Measurements from ENCODE around the gene LINC00632.
"Not testable (repeated sequence)": the region's sequence is repeated elsewhere in the genome, so short reads cannot be mapped to it uniquely, and the experiment has no call there.

Gene LINC00632

DNA sequence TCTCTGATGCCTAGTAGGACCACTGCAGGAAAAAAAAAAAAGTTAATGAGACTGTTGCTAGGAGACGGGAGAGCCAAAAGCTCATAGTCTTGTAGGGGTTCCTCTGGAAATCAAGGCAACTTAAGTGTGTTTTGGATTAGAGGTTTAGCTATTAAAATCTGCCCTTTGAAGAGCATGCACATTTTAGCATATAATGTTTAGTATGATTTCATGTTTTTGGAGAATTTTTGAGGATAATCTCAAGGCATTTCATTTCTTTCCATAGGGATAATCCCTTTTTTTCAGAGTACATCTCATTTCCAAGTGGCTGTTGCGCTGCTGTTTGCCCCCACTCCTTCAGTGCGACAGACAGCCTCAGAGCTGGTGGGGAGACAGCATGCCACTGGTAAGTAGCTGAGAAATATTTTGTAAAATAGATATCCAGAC is at the start of gene LINC00632:
Gene LINC00632 (plus strand): TSS at position 339 of the 426 bp plus-strand sequence.
- no peak for DNase-seq (ENCODE audit: low read depth in 3 of 3)

- DNase-seq (ENCODE audit: low read depth in 3 of 3) = no peak
Measured at GRCh38 chrX:140661643-140662042, 47.9 kb upstream of the LINC00632 start.

GRCh38 chrX:140664939-140665338 is 44.6 kb upstream of the LINC00632 start:
- DNase-seq (ENCODE audit: low read depth in 3 of 3) = no peak

- DNase-seq (ENCODE audit: low read depth in 3 of 3) = no peak
Measured at GRCh38 chrX:140672840-140673731, 36.5 kb upstream of the LINC00632 start.

GRCh38 chrX:140687706-140688105 is 21.9 kb upstream of the LINC00632 start:
- DNase-seq (ENCODE audit: low read depth in 3 of 3) = no peak

GRCh38 chrX:140691596-140691995 is 18.0 kb upstream of the LINC00632 start:
- DNase-seq (ENCODE audit: low read depth in 3 of 3) = not testable (repeated sequence)

DNA sequence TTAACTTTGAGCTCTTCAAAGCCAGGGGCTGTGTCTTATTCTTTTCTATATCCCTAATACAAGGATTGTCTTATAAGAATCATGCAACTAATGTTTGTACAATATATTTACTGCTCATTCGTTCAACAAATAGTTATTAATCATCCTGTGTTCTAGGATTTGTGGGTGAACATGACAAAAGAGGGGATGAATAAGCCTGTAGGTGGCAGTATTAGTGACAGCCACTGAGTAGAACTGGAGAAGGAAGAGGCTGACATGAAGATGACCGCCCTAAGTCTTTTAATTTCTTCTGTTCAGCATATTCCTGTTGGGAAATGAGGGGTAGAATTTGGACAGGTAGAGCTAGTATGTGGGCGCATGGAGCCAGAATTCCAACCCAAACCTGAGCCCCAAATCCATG is 11.9 kb upstream of the LINC00632 start:
- DNase-seq (ENCODE audit: low read depth in 3 of 3) = no peak

DNA sequence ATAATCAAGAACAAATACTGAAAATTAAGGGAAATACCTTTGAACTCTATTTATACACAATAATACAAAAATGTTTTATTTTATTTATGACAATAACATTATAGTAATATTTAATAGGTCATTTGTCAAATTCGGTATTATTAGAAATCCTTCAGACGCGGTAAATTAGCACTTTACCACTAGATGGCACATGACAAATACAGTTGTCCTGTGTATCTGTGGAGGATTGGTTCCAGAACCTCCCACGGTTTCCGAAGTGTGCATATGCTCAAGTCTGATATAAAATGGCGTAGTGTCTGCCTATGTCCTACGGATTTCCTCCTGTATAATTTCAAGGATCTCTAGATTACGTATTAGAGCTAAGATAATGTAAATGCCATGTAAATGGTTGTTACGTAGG is 8.1 kb upstream of the LINC00632 start:
- DNase-seq (ENCODE audit: low read depth in 3 of 3) = no peak

DNA sequence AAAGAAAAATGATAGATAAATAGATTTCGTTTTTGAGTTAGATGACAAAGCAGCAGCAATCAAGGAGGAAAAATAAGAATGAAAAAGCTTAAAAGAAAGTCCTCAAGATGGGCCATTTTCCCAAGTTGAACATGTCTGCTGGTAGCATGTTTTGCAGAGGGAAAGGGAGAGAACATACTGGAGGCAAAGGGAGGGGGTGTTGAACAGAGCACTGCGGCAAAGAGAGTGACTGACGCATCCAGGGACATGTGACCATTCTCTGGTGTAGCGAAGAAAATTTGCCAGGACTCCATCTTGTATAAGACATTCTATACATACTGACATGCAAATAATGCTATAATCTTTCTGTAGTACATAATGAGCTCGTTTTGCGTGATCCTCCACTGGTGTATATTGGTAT is 1.2 kb downstream of the LINC00632 start:
- DNase-seq (ENCODE audit: low read depth in 3 of 3) = no peak

- no peak for DNase-seq (ENCODE audit: low read depth in 3 of 3)
Measured at GRCh38 chrX:140711894-140712293, 2.3 kb downstream of the LINC00632 start.

DNA sequence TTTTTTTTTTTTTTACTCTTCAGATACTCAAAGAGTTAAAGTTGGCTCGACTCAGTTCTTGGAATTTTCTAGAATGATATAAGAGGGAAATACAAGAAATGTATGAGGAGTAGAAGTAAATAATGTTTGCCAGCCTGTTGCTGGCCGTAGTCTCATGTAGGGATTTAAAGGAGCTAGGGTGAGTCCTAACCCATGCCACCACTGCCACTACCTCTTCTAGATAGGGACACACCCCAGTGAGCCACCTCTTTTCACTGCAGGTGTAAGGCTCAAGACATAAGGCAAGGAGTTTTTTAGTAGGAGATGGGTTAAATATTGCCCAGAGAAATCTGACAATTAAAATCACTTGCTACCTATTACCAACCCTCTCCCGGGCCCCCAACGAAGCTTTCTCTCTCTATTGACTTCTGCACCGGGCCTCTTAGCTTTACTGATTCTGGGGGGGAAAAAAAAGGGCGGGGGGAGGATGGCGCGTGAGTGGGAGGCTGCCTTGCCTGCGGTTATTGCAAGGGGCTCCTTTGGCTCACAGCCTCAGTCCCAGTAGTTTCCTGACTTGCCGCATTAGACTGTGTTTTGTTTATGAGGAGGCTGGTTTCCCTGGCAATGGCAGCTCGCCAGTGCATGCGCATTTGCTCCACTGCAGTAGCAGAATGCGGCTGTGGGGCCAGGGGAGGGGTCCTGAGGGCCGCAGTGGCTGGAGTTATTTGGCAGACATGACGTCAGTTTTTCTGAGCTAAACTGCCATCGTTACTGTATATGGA is 3.0 kb downstream of the LINC00632 start:
- DNase-seq (ENCODE audit: low read depth in 3 of 3) = no peak

- no peak for DNase-seq (ENCODE audit: low read depth in 3 of 3)
Measured at GRCh38 chrX:140713174-140713539, 3.6 kb downstream of the LINC00632 start.

DNA sequence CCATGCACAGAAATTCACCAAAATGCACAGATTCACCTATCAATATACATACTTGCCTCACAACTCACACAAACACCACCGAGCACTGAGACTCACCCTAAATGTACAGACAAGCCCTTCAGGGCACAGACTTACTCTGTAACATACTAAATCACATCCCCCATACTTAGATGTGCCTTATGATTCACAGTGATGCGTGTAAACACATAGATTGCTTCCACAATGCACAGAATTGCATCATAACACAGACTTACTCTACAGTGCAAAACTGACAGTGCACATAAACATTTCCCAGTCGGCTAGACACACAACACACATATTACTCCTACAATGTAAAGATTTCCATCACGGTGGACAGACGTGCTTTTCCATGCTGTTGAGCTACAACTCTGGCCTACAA is 6.2 kb downstream of the LINC00632 start:
- no peak for DNase-seq (ENCODE audit: low read depth in 3 of 3)

- DNase-seq (ENCODE audit: low read depth in 3 of 3) = no peak
Measured at GRCh38 chrX:140723121-140723715, 13.7 kb downstream of the LINC00632 start.

DNA sequence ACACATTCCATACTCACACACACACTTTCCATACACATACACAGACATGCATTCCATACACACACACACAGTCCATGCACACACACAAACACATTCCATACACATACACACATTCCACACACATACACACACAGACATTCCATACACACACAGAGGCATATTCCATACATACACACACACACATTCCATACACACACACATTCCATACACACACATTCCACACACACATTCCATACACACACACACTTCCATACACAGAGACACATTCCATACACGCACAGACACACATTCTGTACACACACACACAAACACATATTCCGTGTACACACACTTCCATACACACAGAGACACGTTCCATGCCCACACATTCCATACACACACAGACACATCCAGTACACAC is 14.8 kb downstream of the LINC00632 start:
- DNase-seq (ENCODE audit: low read depth in 3 of 3) = no peak

DNA sequence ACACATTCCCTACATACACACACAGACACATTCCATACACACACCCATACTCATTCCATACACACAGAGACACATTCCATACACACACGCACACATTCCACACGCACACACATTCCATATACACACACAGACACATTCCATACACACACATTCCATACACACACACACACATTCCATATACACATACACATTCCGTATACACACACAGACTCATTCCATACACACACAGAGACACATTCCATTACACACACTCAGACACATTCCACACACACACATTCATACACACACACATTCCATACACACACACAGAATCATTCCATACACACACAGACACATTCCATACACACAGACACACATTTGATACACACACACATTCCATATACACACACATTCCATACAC is 15.2 kb downstream of the LINC00632 start:
- no peak for DNase-seq (ENCODE audit: low read depth in 3 of 3)

DNA sequence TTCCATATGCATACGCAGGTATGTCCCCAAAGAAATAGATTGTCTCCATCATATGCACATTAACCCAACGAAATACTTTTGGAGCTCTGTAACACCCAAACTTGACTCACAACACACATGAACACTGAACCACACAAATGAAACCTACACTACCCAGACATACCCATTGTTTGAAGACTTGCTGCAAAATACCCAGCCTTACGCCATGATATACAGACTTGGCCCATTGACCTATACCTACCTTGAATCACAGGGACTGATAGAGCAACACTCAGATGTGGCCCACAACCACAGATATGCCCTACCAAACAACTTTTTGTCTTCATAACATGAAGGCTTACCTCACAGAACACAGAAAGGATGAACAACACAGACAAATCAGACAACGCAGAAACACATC is 15.9 kb downstream of the LINC00632 start:
- no peak for DNase-seq (ENCODE audit: low read depth in 3 of 3)

GRCh38 chrX:140733766-140734342 is 24.3 kb downstream of the LINC00632 start:
- no peak for DNase-seq (ENCODE audit: low read depth in 3 of 3)

DNA sequence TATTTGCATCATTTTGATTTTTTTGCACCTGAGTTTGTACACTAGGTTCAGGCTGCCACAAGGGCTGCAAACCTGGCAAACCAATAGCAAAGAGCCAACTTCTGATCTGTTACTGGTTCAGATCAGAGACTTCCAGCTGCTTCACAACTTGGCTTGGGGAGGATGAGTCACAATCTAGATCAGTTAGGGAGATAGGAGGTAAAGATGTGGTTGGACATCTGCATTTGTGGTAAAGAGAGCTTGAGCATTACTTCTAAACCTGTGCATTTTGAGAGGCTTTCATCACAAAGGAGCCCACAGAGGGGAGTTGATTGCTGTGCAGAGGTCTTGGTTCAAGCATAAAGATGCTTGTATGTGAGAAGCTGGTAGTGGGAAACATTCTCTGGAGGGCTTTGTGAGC is 34.5 kb downstream of the LINC00632 start:
- no peak for DNase-seq (ENCODE audit: low read depth in 3 of 3)

- no peak for DNase-seq (ENCODE audit: low read depth in 3 of 3)
Measured at GRCh38 chrX:140756941-140757340, 47.4 kb downstream of the LINC00632 start.

DNA sequence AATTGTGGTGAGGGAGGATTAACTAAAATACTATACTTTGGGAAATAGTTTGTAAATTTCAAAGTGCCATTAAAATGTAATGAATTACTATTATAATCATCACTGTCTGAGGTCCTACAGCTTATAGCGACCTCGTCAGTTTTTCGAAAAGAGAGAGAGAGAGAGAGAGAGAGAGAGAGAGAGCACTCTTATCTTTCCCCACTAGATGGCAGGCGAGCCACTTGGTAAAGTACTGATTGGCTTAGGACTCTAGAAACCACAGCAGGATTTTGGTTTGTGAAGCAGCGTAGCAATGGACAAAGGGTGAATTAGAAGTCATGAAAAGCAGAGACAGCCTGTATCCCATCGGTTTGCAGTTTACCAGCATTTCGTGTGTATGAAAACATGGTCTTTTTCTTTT is 52.5 kb downstream of the LINC00632 start:
- DNase-seq (ENCODE audit: low read depth in 3 of 3) = no peak

DNA sequence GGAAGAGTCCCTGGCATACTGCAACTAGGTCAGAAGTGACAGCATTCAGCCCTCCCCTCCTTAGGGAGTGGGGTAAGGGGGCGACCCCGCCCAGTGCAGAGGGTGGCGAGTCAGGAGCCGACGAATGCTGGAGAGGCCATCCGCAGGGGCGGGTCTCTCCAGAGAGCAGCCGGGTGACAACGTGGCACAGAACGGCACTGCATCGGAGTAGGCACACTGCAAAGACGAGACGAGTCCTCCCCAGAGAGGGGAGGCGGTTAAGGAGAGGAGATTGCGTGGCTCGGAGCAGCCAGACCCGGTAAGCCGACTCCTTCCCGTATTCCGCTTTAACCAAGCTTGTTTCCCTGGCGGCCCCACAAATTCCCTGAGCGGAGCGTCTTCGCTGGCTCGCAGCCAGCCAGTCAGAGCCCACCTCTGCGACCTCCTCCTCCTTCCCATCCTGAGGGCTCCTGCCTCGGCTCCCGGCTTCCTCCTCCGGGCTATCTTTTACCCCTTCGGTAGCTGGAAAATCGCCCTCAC is 54.9 kb downstream of the LINC00632 start:
- no peak for DNase-seq (ENCODE audit: low read depth in 3 of 3)
